NT2/D1 (cell line): ENCODE results near the gene ZNF778.

ENCODE experiments used
- DNase-seq: peaks from one replicate; pipeline ENCODE4 v3.0.0-alpha.2; 2011; ENCODE audit warnings: low read depth, low spot score
- H3K27me3 ChIP-seq: 2 replicates; pipeline ENCODE4 v1.6.0; 2011; ENCODE audit warnings: mild to moderate bottlenecking; ENCODE audit not compliant: insufficient read length, insufficient read depth
- H3K36me3 ChIP-seq: 2 replicates; pipeline ENCODE4 v1.6.1; 2011; ENCODE audit warnings: mild to moderate bottlenecking, low read length, mixed read lengths; ENCODE audit not compliant: insufficient read depth, insufficient read length
- H3K4me1 ChIP-seq: 2 replicates; pipeline ENCODE4 v1.5.1; 2011; ENCODE audit not compliant: insufficient read depth, insufficient read length
- H3K4me3 ChIP-seq: 2 replicates; pipeline ENCODE4 v1.5.1; 2011; ENCODE audit warnings: low read depth; ENCODE audit not compliant: insufficient read length
- H3K9ac ChIP-seq: 2 replicates; pipeline ENCODE4 v1.6.0; 2011; ENCODE audit warnings: low read depth; ENCODE audit not compliant: insufficient read length
- H3K9me3 ChIP-seq: 2 replicates; pipeline ENCODE4 v1.5.1; 2011; ENCODE audit warnings: mild to moderate bottlenecking, low read length; ENCODE audit not compliant: insufficient read depth
- SUZ12 ChIP-seq: IDR thresholded peaks from 2 replicates; pipeline ENCODE4 v1.6.1; 2011; ENCODE audit not compliant: insufficient read length, insufficient read depth; ENCODE audit errors: extremely low read depth
- YY1 ChIP-seq: IDR thresholded peaks from 2 replicates; pipeline ENCODE4 v1.6.1; 2011; ENCODE audit not compliant: insufficient read length, insufficient read depth
- ZNF274 ChIP-seq: IDR thresholded peaks from 2 replicates; pipeline ENCODE4 v1.6.1; 2011; ENCODE audit warnings: mild to moderate bottlenecking, low read depth, low read length

The ZNF778 gene

GRCh38 chr16:89202422-89203215, 14.9 kb upstream of the ZNF778 start:
- H3K27me3 ChIP-seq: peaks cover 50% of the 10 kb centered on the region
- no peak overlapping the region for H3K9ac ChIP-seq
- TF ChIP-seq SUZ12 (peak; percentile 65), ZNF274 (no peak), YY1 (no peak)
- H3K36me3 ChIP-seq: no peaks in the 10 kb centered on the region
- no peak overlapping the region for H3K4me3 ChIP-seq
- DNase-seq: no peak
- peaks cover 13% of the 10 kb centered on the region for H3K4me1 ChIP-seq
- no peaks in the 10 kb centered on the region; the same call in 1 of the 2 replicates for H3K9me3 ChIP-seq

GRCh38 chr16:89207993-89208392, 9.5 kb upstream of the ZNF778 start:
- no peak for TF ChIP-seq YY1
- no peak for TF ChIP-seq SUZ12
- TF ChIP-seq ZNF274: no peak
- no peak overlapping the region for H3K4me3 ChIP-seq
- H3K4me1 ChIP-seq: no peaks in the 10 kb centered on the region
- no peak for DNase-seq
- H3K9ac ChIP-seq: no peak overlapping the region
- H3K36me3 ChIP-seq: no peaks in the 10 kb centered on the region
- peaks cover 18% of the 10 kb centered on the region for H3K27me3 ChIP-seq
- H3K9me3 ChIP-seq: no peaks in the 10 kb centered on the region; the same call in 1 of the 2 replicates

- no peak for DNase-seq
- Histone ChIP-seq H3K4me1 (no peaks in the 10 kb centered on the region), H3K9me3 (no peaks in the 10 kb centered on the region), H3K36me3 (no peaks in the 10 kb centered on the region), H3K27me3 (peaks cover 2% of the 10 kb centered on the region), H3K9ac (no peak overlapping the region), H3K4me3 (no peak overlapping the region)
- TF ChIP-seq SUZ12: no peak
- TF ChIP-seq ZNF274: no peak
- TF ChIP-seq YY1: no peak
Observed at GRCh38 chr16:89209522-89210044, 7.9 kb upstream of the ZNF778 start.

- H3K9me3 ChIP-seq: no peaks in the 10 kb centered on the region
- no peaks in the 10 kb centered on the region for H3K4me1 ChIP-seq
- no peaks in the 10 kb centered on the region for H3K36me3 ChIP-seq
- DNase-seq: no peak
- TF ChIP-seq YY1 (no peak), ZNF274 (no peak), SUZ12 (no peak)
- no peak overlapping the region for H3K4me3 ChIP-seq
- no peak overlapping the region for H3K9ac ChIP-seq
- H3K27me3 ChIP-seq: no peaks in the 10 kb centered on the region
Observed at GRCh38 chr16:89210165-89210903, 7.2 kb upstream of the ZNF778 start.

GRCh38 chr16:89210904-89211515, 6.5 kb upstream of the ZNF778 start:
- TF ChIP-seq SUZ12: no peak
- TF ChIP-seq YY1: no peak
- TF ChIP-seq ZNF274: no peak
- DNase-seq: no peak
- H3K27me3 ChIP-seq: no peaks in the 10 kb centered on the region

GRCh38 chr16:89216315-89217137, 977 bp upstream of the ZNF778 start:
- peak overlapping the region; percentile 95 for H3K9ac ChIP-seq
- no peaks in the 10 kb centered on the region for H3K4me1 ChIP-seq
- no peak for DNase-seq
- H3K36me3 ChIP-seq: peaks cover 23% of the 10 kb centered on the region
- H3K4me3 ChIP-seq: peak overlapping the region; percentile 89
- H3K27me3 ChIP-seq: no peaks in the 10 kb centered on the region
- no peaks in the 10 kb centered on the region for H3K9me3 ChIP-seq
- TF ChIP-seq YY1: no peak

More at GRCh38 chr16:89210904-89211515, 6.5 kb upstream of the ZNF778 start:
- Histone ChIP-seq H3K9me3 (no peaks in the 10 kb centered on the region), H3K36me3 (no peaks in the 10 kb centered on the region), H3K9ac (no peak overlapping the region), H3K4me1 (no peaks in the 10 kb centered on the region), H3K4me3 (no peak overlapping the region)
